CD14-positive monocyte (primary cell): ENCODE results near the gene KIZ. TPM values are rescaled to one million over a fixed set of nuclear protein-coding genes. Genes with fewer than 3 reads are reported as not detected.
"Not testable (repeated sequence)": the region's sequence is repeated elsewhere in the genome, so short reads cannot be mapped to it uniquely, and the experiment has no call there.

ENCODE experiments used
- DNase-seq, 3 donors: peaks; one replicate each; pipeline ENCODE4 v3.0.0-alpha.2; 2011 to 2022
- H2AFZ ChIP-seq: 2 replicates; pipeline ENCODE4 v1.6.0; 2012; ENCODE audit warnings: mild to moderate bottlenecking, low read depth, low read length, inconsistent platforms; ENCODE audit not compliant: insufficient read depth, poor library complexity, severe bottlenecking
- H3K27ac ChIP-seq, 2 donors: 1 replicate in 1 of 2; 2 replicates in 1 of 2; pipeline ENCODE4 v1.5.1; 2012 to 2013; ENCODE audit warnings: low read length in 2 of 2, control low read depth in 1 of 2, inconsistent platforms in 1 of 2, low read depth in 1 of 2, mild to moderate bottlenecking in 1 of 2
- H3K27me3 ChIP-seq, 2 donors: one replicate each; pipeline versions ENCODE4 v1.6.0 to v1.6.1; 2011 to 2013; ENCODE audit warnings: low read length in 2 of 2; ENCODE audit not compliant: control insufficient read depth in 2 of 2, insufficient read depth in 2 of 2
- H3K36me3 ChIP-seq, 2 donors: replicated peaks in 1 of 2; 1 replicate in 1 of 2; 2 replicates in 1 of 2; pipeline versions ENCODE4 v1.5.1 to v1.6.1; 2012 to 2013; ENCODE audit warnings: low read length in 2 of 2, control low read depth in 1 of 2, inconsistent platforms in 1 of 2, mild to moderate bottlenecking in 1 of 2; ENCODE audit not compliant: insufficient read depth in 2 of 2, control insufficient read depth in 1 of 2
- H3K4me1 ChIP-seq, 2 donors: 1 replicate in 1 of 2; 2 replicates in 1 of 2; pipeline versions ENCODE4 v1.5.1 to v1.6.1; 2012 to 2013; ENCODE audit warnings: low read length in 2 of 2, control low read depth in 1 of 2, inconsistent platforms in 1 of 2, mild to moderate bottlenecking in 1 of 2, moderate library complexity in 1 of 2; ENCODE audit not compliant: insufficient read depth in 2 of 2, control insufficient read depth in 1 of 2
- H3K4me2 ChIP-seq: replicated peaks from 2 replicates; pipeline ENCODE3; 2012; ENCODE audit warnings: low read length, moderate library complexity, mild to moderate bottlenecking; ENCODE audit not compliant: poor library complexity, severe bottlenecking; ENCODE audit errors: extremely low read depth
- H3K4me3 ChIP-seq, 3 experiments: fragments of 200-600 bp in 1 of 3; sonication (generic) in 1 of 3; replicated peaks in 1 of 3; 1 replicate in 2 of 3; 2 replicates in 1 of 3; pipeline ENCODE4 v1.5.1; 2011 to 2013; ENCODE audit warnings: low read length in 3 of 3, mild to moderate bottlenecking in 3 of 3, control low read depth in 2 of 3, low read depth in 2 of 3, inconsistent platforms in 1 of 3, moderate library complexity in 1 of 3
- H3K79me2 ChIP-seq: 2 replicates; pipeline ENCODE4 v1.6.0; 2012; ENCODE audit warnings: mild to moderate bottlenecking, control low read depth, inconsistent platforms, low read length, moderate library complexity; ENCODE audit not compliant: insufficient read depth
- H3K9ac ChIP-seq: 2 replicates; pipeline ENCODE4 v1.6.0; 2017; ENCODE audit warnings: low read length, mild to moderate bottlenecking; ENCODE audit not compliant: insufficient read depth, poor library complexity, severe bottlenecking
- H3K9me3 ChIP-seq, 2 donors: replicated peaks in 1 of 2; 1 replicate in 1 of 2; 2 replicates in 1 of 2; pipeline versions ENCODE4 v1.5.1 to v1.6.1; 2012 to 2013; ENCODE audit warnings: low read length in 2 of 2, control low read depth in 1 of 2; ENCODE audit not compliant: control insufficient read depth in 1 of 2, insufficient read depth in 1 of 2
- H4K20me1 ChIP-seq: 2 replicates; pipeline ENCODE4 v1.6.0; 2012; ENCODE audit warnings: mild to moderate bottlenecking, low read length, control low read depth, moderate library complexity; ENCODE audit not compliant: insufficient read depth
- H3K27ac Mint-ChIP-seq, 7 donors: one replicate each; pipeline ENCODE4 v1.8.0; 2020; ENCODE audit warnings: mild to moderate bottlenecking in 7 of 7, mixed read lengths in 7 of 7, moderate library complexity in 6 of 7, inconsistent platforms in 2 of 7
- H3K27me3 Mint-ChIP-seq, 3 donors: one replicate each; pipeline ENCODE4 v1.8.0; 2021 to 2022; ENCODE audit warnings: low read depth in 3 of 3, mild to moderate bottlenecking in 3 of 3, mixed read lengths in 3 of 3, moderate library complexity in 3 of 3, inconsistent platforms in 1 of 3
- H3K36me3 Mint-ChIP-seq, 2 donors: one replicate each; pipeline ENCODE4 v1.8.0; 2020; ENCODE audit warnings: mixed read lengths in 2 of 2, inconsistent platforms in 1 of 2, mild to moderate bottlenecking in 1 of 2
- H3K4me1 Mint-ChIP-seq: one replicate; pipeline ENCODE4 v1.8.0; 2020; ENCODE audit warnings: mild to moderate bottlenecking, mixed read lengths
- H3K4me3 Mint-ChIP-seq, 2 donors: one replicate each; pipeline ENCODE4 v1.8.0; 2020; ENCODE audit warnings: mild to moderate bottlenecking in 2 of 2, mixed read lengths in 2 of 2, moderate library complexity in 1 of 2
- H3K9me3 Mint-ChIP-seq, 7 donors: one replicate each; pipeline ENCODE4 v1.8.0; 2020 to 2022; ENCODE audit warnings: mixed read lengths in 7 of 7, mild to moderate bottlenecking in 6 of 7, moderate library complexity in 6 of 7, inconsistent platforms in 2 of 7
- WGBS: methylation state at CpG from one replicate; pipeline ENCODE4 v1.1.5; 2013; ENCODE audit warnings: missing lambda C conversion rate; ENCODE audit not compliant: insufficient coverage; 5-methylcytosine and 5-hydroxymethylcytosine counted together
- intact Hi-C, 2 donors: fragments of 100-400 bp; cut with micrococcal nuclease; formaldehyde crosslinking; loops; one replicate each; pipeline versions ENCODE4 v1.15.0 to v1.15.1; 2023
- polyA plus RNA-seq, 3 donors: library from polyadenylated mRNA; depleted of rRNA in 1 of 3; unstranded in 2 of 3; stranded (reverse) in 1 of 3; fragments of 300-500 nt in 2 of 3; fragments of >200 nt in 1 of 3; fragmentation: Illumina TruSeq in 2 of 3; gene quantifications; 1 replicate in 2 of 3; 2 replicates in 1 of 3; pipeline ENCODE4 v1.2.3, GENCODE V29; 2012 to 2021
- TF ChIP-seq, protein P1 (sequence below): fragments of 200-600 bp; IDR thresholded peaks from one replicate; pipeline ENCODE4 v1.8.0; 2022; ENCODE audit warnings: antibody characterized with exemption, mild to moderate bottlenecking

Gene KIZ
- polyA plus RNA-seq, 3 donors: 7.2 to 13.2 (median 10.2) TPM

DNA sequence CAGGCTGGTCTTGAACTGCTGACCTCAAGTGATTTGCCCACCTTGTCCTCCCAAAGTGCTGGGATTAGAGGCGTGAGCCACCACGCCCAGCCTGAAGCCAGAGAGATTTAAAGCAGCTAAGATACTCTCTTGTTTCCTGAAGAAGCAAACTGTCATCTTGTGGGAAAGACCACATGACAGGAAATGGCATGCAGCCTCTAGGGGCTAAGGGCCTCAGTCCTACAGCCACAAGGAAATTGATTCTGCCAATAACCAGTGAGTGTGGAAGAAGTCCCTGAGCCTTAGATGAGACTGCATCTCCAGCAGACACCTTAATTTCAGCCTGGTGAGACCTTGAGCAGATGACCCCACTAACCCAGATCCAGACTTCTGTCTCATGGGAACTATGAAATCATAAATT is 40.9 kb downstream of the KIZ start:
- Mint-ChIP-seq H3K36me3 (peaks cover 25 to 36% of the 10 kb centered on the region in 2 donors), H3K4me3 (no peak overlapping the region), H3K4me1 (peaks cover 10% of the 10 kb centered on the region), H3K9me3 (peaks cover 4 to 17% (median 8%) of the 10 kb centered on the region in 7 donors), H3K27me3 (no peaks in the 10 kb centered on the region), H3K27ac (no peak overlapping the region)
- 63% methylated on average over 2 of the region's 2 CpGs for WGBS
- Histone ChIP-seq H3K9ac (no peak overlapping the region), H3K27ac (no peak overlapping the region), H3K27me3 (no peaks in the 10 kb centered on the region), H3K4me3 (no peak overlapping the region), H3K9me3 (peaks cover 0 to 7% of the 10 kb centered on the region in 2 donors), H3K4me2 (no peak overlapping the region), H3K79me2 (no peaks in the 10 kb centered on the region), H4K20me1 (no peaks in the 10 kb centered on the region), H3K36me3 (peaks cover 0 to 2% of the 10 kb centered on the region in 2 donors), H2AFZ (no peak overlapping the region), H3K4me1 (peaks cover 0 to 5% of the 10 kb centered on the region in 2 donors)
- TF ChIP-seq, protein P1, sequence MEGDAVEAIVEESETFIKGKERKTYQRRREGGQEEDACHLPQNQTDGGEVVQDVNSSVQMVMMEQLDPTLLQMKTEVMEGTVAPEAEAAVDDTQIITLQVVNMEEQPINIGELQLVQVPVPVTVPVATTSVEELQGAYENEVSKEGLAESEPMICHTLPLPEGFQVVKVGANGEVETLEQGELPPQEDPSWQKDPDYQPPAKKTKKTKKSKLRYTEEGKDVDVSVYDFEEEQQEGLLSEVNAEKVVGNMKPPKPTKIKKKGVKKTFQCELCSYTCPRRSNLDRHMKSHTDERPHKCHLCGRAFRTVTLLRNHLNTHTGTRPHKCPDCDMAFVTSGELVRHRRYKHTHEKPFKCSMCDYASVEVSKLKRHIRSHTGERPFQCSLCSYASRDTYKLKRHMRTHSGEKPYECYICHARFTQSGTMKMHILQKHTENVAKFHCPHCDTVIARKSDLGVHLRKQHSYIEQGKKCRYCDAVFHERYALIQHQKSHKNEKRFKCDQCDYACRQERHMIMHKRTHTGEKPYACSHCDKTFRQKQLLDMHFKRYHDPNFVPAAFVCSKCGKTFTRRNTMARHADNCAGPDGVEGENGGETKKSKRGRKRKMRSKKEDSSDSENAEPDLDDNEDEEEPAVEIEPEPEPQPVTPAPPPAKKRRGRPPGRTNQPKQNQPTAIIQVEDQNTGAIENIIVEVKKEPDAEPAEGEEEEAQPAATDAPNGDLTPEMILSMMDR: no peak
- intact Hi-C loops: no loop called here
- no peak for DNase-seq

DNA sequence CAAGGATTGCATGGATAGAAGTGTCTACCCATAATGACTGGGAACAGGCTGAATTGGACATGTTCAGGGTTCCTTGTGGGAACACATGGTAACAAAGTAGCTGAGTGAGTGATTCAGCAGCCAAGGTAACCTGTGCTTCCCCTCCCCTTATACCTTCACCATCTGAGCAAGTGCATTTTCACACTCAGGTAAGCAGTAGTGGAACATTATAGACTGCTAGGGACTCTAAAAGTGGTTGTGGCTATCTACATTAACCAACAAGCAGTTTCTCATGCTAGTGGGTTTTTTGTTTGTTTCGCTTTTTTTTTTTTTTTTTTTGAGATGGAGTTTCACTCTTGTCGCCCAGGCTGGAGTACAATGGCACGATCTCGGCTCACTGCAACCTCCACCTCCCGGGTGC is 41.4 kb downstream of the KIZ start:
- no peak overlapping the region for H3K4me2 ChIP-seq

DNA sequence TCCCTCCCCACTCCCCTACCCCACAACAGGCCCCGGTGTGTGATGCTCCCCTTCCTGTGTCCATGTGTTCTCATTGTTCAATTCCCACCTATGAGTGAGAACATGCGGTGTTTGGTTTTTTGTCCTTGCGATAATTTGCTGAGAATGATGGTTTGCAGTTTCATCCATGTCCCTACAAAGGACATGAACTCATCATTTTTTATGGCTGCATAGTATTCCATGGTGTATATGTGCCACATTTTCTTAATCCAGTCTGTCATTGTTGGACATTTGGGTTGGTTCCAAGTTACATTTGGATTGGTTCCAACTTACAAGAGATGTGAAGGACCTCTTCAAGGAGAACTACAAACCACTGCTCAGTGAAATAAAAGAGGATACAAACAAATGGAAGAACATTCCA is 42.2 kb downstream of the KIZ start:
- H3K27me3 Mint-ChIP-seq, H3K36me3 ChIP-seq, H3K4me2 ChIP-seq, H3K4me3 Mint-ChIP-seq, H3K4me3 ChIP-seq, H3K27ac Mint-ChIP-seq, H4K20me1 ChIP-seq, H3K27ac ChIP-seq, H3K79me2 ChIP-seq, H3K9ac ChIP-seq, H3K4me1 ChIP-seq, H3K27me3 ChIP-seq, H3K9me3 ChIP-seq, intact Hi-C loops, H3K4me1 Mint-ChIP-seq, DNase-seq, H2AFZ ChIP-seq: not testable (repeated sequence)
- no CpG with 5 or more reads among the region's 3 CpGs for WGBS
- Mint-ChIP-seq H3K36me3 (peaks cover 15 to 23% of the 10 kb centered on the region in 2 donors), H3K9me3 (peaks cover 4 to 17% (median 9%) of the 10 kb centered on the region in 7 donors)

More for the DNA sequence above, 41.4 kb downstream of the KIZ start:
- H3K36me3 ChIP-seq: no peaks in the 10 kb centered on the region
- H3K4me1 ChIP-seq: peaks cover 0 to 5% of the 10 kb centered on the region in 2 donors
- H3K27ac ChIP-seq: no peak overlapping the region
- H3K4me3 ChIP-seq: no peak overlapping the region
- TF ChIP-seq, protein P1: no peak
- Mint-ChIP-seq H3K4me3 (no peak overlapping the region), H3K4me1 (peaks cover 10% of the 10 kb centered on the region), H3K27ac (no peak overlapping the region), H3K9me3 (peaks cover 4 to 17% (median 8%) of the 10 kb centered on the region in 7 donors), H3K27me3 (no peaks in the 10 kb centered on the region), H3K36me3 (peaks cover 21 to 31% of the 10 kb centered on the region in 2 donors)
- no peak overlapping the region for H3K9ac ChIP-seq
- H2AFZ ChIP-seq: no peak overlapping the region
- no peaks in the 10 kb centered on the region for H3K27me3 ChIP-seq
- WGBS: 100% methylated on average over 1 of the region's 5 CpGs
- H4K20me1 ChIP-seq: no peaks in the 10 kb centered on the region
- intact Hi-C loops: no loop called here
- no peak for DNase-seq
- peaks cover 0 to 7% of the 10 kb centered on the region in 2 donors for H3K9me3 ChIP-seq
- no peaks in the 10 kb centered on the region for H3K79me2 ChIP-seq
